DND-41 (cell line): Measurements from ENCODE around the gene TMEM263.

Source experiments
- ATAC-seq: fragments of 200-7000 bp; cut with Tn5 transposase; 3 replicates; pipeline ENCODE4 v1.9.1; 2021; ENCODE audit warnings: low read depth; ENCODE audit not compliant: insufficient read depth
- DNase-seq: peaks from one replicate; pipeline ENCODE4 v3.0.0-alpha.2; 2020
- H2AFZ ChIP-seq: 2 replicates; pipeline ENCODE4 v1.6.0; 2012; ENCODE audit warnings: low read depth, low read length
- H3K27ac ChIP-seq: 2 replicates; pipeline ENCODE4 v1.5.1; 2012; ENCODE audit warnings: low read length, inconsistent platforms
- H3K27me3 ChIP-seq: fragments of 200-600 bp; sonication (generic); 2 replicates; pipeline ENCODE4 v1.6.0; 2012; ENCODE audit warnings: low read length, mild to moderate bottlenecking, inconsistent platforms; ENCODE audit not compliant: insufficient read depth, poor library complexity
- H3K36me3 ChIP-seq: 2 replicates; pipeline ENCODE4 v1.5.1; 2012; ENCODE audit warnings: low read length, inconsistent platforms; ENCODE audit not compliant: insufficient read depth
- H3K4me1 ChIP-seq: 2 replicates; pipeline ENCODE4 v1.5.1; 2012; ENCODE audit warnings: mild to moderate bottlenecking, low read length; ENCODE audit not compliant: insufficient read depth
- H3K4me2 ChIP-seq: 2 replicates; pipeline ENCODE4 v1.6.0; 2012; ENCODE audit warnings: mild to moderate bottlenecking, moderate library complexity, low read length, inconsistent platforms; ENCODE audit not compliant: insufficient read depth
- H3K4me3 ChIP-seq, 2 experiments: fragments of 200-600 bp in 1 of 2; shearing (Covaris generic) in 1 of 2; 2 replicates each; pipeline ENCODE4 v1.5.1; 2012 to 2016; ENCODE audit warnings: inconsistent platforms in 2 of 2, low read length in 2 of 2, mild to moderate bottlenecking in 2 of 2, low read depth in 1 of 2, moderate library complexity in 1 of 2
- H3K79me2 ChIP-seq: 2 replicates; pipeline ENCODE4 v1.6.0; 2012; ENCODE audit warnings: low read length, inconsistent platforms; ENCODE audit not compliant: insufficient read depth
- H3K9ac ChIP-seq: 2 replicates; pipeline ENCODE4 v1.6.0; 2012; ENCODE audit warnings: low read depth, mild to moderate bottlenecking, inconsistent platforms, low read length, moderate library complexity
- H3K9me3 ChIP-seq: 2 replicates; pipeline ENCODE4 v1.5.1; 2012; ENCODE audit warnings: low read length, moderate library complexity, mild to moderate bottlenecking, inconsistent platforms; ENCODE audit not compliant: insufficient read depth, severe bottlenecking
- H4K20me1 ChIP-seq: 2 replicates; pipeline ENCODE4 v1.6.0; 2012; ENCODE audit warnings: low read length; ENCODE audit not compliant: insufficient read depth
- CTCF ChIP-seq: IDR thresholded peaks from 2 replicates; pipeline ENCODE4 v1.5.1; 2012; ENCODE audit warnings: borderline replicate concordance, low read length, moderate library complexity, mild to moderate bottlenecking; ENCODE audit not compliant: poor library complexity, severe bottlenecking; ENCODE audit errors: extremely low read depth
- EZH2 ChIP-seq: IDR thresholded peaks from 3 replicates; pipeline ENCODE4 v1.6.1; 2012; ENCODE audit warnings: borderline replicate concordance, low read depth, mild to moderate bottlenecking, moderate library complexity, low read length, inconsistent platforms; ENCODE audit not compliant: severe bottlenecking

TMEM263 gene

GRCh38 chr12:106976668-106977067 lies 21.0 kb downstream of the TMEM263 start:
- Histone ChIP-seq H3K27ac (no peak overlapping the region), H4K20me1 (no peaks in the 10 kb centered on the region), H2AFZ (no peak overlapping the region), H3K4me3 (no peak overlapping the region), H3K27me3 (no peaks in the 10 kb centered on the region), H3K4me2 (no peak overlapping the region), H3K79me2 (no peaks in the 10 kb centered on the region), H3K4me1 (no peaks in the 10 kb centered on the region), H3K36me3 (peaks cover 19% of the 10 kb centered on the region; the same call in 1 of the 2 replicates), H3K9me3 (no peaks in the 10 kb centered on the region), H3K9ac (no peak overlapping the region)
- ATAC-seq (no peak), DNase-seq (no peak)
- TF ChIP-seq CTCF (no peak), EZH2 (no peak)

- Histone ChIP-seq H3K4me1 (no peaks in the 10 kb centered on the region), H3K4me2 (no peak overlapping the region), H3K9ac (no peak overlapping the region), H4K20me1 (no peaks in the 10 kb centered on the region), H3K27ac (no peak overlapping the region), H3K9me3 (no peaks in the 10 kb centered on the region), H3K36me3 (peaks cover 11% of the 10 kb centered on the region; the same call in 1 of the 2 replicates), H3K79me2 (no peaks in the 10 kb centered on the region), H2AFZ (no peak overlapping the region), H3K27me3 (no peaks in the 10 kb centered on the region), H3K4me3 (no peak overlapping the region)
- TF ChIP-seq CTCF: no peak
- ATAC-seq (no peak), DNase-seq (no peak)
Measured at GRCh38 chr12:106978035-106978800, 22.5 kb downstream of the TMEM263 start.

- no peaks in the 10 kb centered on the region for H3K27me3 ChIP-seq
- no peak overlapping the region for H3K27ac ChIP-seq
- no peaks in the 10 kb centered on the region for H4K20me1 ChIP-seq
- H3K36me3 ChIP-seq: peaks cover 15% of the 10 kb centered on the region
- no peak overlapping the region for H3K4me2 ChIP-seq
- no peak overlapping the region for H3K4me3 ChIP-seq
- no peaks in the 10 kb centered on the region for H3K9me3 ChIP-seq
- no peak for TF ChIP-seq CTCF
- no peak for TF ChIP-seq EZH2
- DNase-seq (no peak), ATAC-seq (peak; percentile 39; the same call in 1 of the 3 replicates)
- no peak overlapping the region for H2AFZ ChIP-seq
- no peak overlapping the region for H3K9ac ChIP-seq
- peaks cover 4% of the 10 kb centered on the region; the same call in 1 of the 2 replicates for H3K79me2 ChIP-seq
- H3K4me1 ChIP-seq: peaks cover 7% of the 10 kb centered on the region
Measured at GRCh38 chr12:106980944-106981343, 25.2 kb downstream of the TMEM263 start.
